Non-pigmented ciliary epithelial cell (primary cell): ENCODE data around the gene DYNLT2B.
"Not testable (repeated sequence)": the region's sequence is repeated elsewhere in the genome, so short reads cannot be mapped to it uniquely, and the experiment has no call there.

Experiments used
- DNase-seq: peaks from one replicate; pipeline ENCODE4 v3.0.0-alpha.2; 2010; ENCODE audit warnings: low read depth

Gene DYNLT2B

GRCh38 chr3:196317687-196318467 lies at the start of gene DYNLT2B:
DYNLT2B (minus strand) TSS chr3:196318240; CDS start chr3:196318152, 88 bp downstream.
- DNase-seq = peak; percentile 41

GRCh38 chr3:196365736-196366135 lies 47.7 kb upstream of the DYNLT2B start:
- no peak for DNase-seq

- DNase-seq = no peak
Measured at GRCh38 chr3:196360586-196360985, 42.5 kb upstream of the DYNLT2B start.

GRCh38 chr3:196358540-196358939 lies 40.5 kb upstream of the DYNLT2B start:
- DNase-seq = not testable (repeated sequence)

GRCh38 chr3:196357905-196358304 lies 39.9 kb upstream of the DYNLT2B start:
- no peak for DNase-seq

GRCh38 chr3:196356556-196356955 lies 38.5 kb upstream of the DYNLT2B start:
- no peak for DNase-seq

GRCh38 chr3:196355668-196356067 lies 37.6 kb upstream of the DYNLT2B start:
- DNase-seq = no peak

- no peak for DNase-seq
Measured at GRCh38 chr3:196354132-196354531, 36.1 kb upstream of the DYNLT2B start.

GRCh38 chr3:196351541-196351940 lies 33.5 kb upstream of the DYNLT2B start:
- DNase-seq = no peak

GRCh38 chr3:196350067-196350466 lies 32.0 kb upstream of the DYNLT2B start:
- no peak for DNase-seq

- DNase-seq = no peak
Measured at GRCh38 chr3:196348698-196349097, 30.7 kb upstream of the DYNLT2B start.

- no peak for DNase-seq
Measured at GRCh38 chr3:196344663-196345062, 26.6 kb upstream of the DYNLT2B start.

GRCh38 chr3:196343917-196344316 lies 25.9 kb upstream of the DYNLT2B start:
- DNase-seq = not testable (repeated sequence)

GRCh38 chr3:196341137-196341536 lies 23.1 kb upstream of the DYNLT2B start:
- no peak for DNase-seq

- no peak for DNase-seq
Measured at GRCh38 chr3:196340466-196340865, 22.4 kb upstream of the DYNLT2B start.

- DNase-seq = no peak
Measured at GRCh38 chr3:196339493-196340254, 21.6 kb upstream of the DYNLT2B start.

GRCh38 chr3:196339044-196339443 lies 21.0 kb upstream of the DYNLT2B start:
- no peak for DNase-seq

- DNase-seq = no peak
Measured at GRCh38 chr3:196336319-196337145, 18.5 kb upstream of the DYNLT2B start.

GRCh38 chr3:196335503-196335948 lies 17.5 kb upstream of the DYNLT2B start:
- DNase-seq = no peak

GRCh38 chr3:196334982-196335381 lies 16.9 kb upstream of the DYNLT2B start:
- DNase-seq = no peak

- no peak for DNase-seq
Measured at GRCh38 chr3:196332168-196332567, 14.1 kb upstream of the DYNLT2B start.

GRCh38 chr3:196327405-196327804 lies 9.4 kb upstream of the DYNLT2B start:
- no peak for DNase-seq
